Measurements from ENCODE around the gene MRPS21.

MRPS21 gene

DNA sequence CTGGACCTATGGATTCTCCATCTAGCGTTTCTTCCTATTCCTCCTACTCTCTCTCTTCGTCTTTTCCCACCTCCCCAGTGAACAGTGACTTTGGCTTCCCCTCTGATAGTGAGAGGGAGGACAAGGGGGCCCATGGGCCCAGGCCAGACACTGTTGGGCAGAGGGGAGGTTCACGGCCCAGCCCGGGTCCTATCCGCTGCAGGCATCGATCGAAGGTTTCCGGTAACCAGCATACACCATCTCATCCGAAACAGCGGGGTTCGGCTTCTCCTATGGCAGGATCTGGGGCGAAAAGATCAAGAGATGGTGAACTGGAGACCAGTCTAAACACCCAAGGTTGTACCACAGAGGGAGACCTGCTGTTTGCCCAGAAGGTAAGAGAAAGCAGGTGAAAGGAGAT is 10.4 kb upstream of the MRPS21 start:
- H3K4me3 ChIP-seq (ENCODE audit: low read depth, low read length): no peak overlapping the region
- no peak for TF ChIP-seq MYC (IDR thresholded peaks at IDR 0.05; ENCODE audit: low read depth, low read length)
- TF ChIP-seq POLR2A (IDR thresholded peaks at IDR 0.05; ENCODE audit: extremely low read depth, insufficient read length): no peak
- TF ChIP-seq, protein P1, sequence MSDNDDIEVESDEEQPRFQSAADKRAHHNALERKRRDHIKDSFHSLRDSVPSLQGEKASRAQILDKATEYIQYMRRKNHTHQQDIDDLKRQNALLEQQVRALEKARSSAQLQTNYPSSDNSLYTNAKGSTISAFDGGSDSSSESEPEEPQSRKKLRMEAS (IDR thresholded peaks at IDR 0.05; ENCODE audit: low read depth, low read length): no peak
- TF ChIP-seq, protein P2, sequence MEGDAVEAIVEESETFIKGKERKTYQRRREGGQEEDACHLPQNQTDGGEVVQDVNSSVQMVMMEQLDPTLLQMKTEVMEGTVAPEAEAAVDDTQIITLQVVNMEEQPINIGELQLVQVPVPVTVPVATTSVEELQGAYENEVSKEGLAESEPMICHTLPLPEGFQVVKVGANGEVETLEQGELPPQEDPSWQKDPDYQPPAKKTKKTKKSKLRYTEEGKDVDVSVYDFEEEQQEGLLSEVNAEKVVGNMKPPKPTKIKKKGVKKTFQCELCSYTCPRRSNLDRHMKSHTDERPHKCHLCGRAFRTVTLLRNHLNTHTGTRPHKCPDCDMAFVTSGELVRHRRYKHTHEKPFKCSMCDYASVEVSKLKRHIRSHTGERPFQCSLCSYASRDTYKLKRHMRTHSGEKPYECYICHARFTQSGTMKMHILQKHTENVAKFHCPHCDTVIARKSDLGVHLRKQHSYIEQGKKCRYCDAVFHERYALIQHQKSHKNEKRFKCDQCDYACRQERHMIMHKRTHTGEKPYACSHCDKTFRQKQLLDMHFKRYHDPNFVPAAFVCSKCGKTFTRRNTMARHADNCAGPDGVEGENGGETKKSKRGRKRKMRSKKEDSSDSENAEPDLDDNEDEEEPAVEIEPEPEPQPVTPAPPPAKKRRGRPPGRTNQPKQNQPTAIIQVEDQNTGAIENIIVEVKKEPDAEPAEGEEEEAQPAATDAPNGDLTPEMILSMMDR (IDR thresholded peaks at IDR 0.05; ENCODE audit: low read depth, low read length): no peak
- no peak for DNase-seq (ENCODE audit: low read depth)

GRCh38 chr1:150288382-150288781 is 5.3 kb upstream of the MRPS21 start:
- TF ChIP-seq, protein P2 (IDR thresholded peaks at IDR 0.05; ENCODE audit: low read depth, low read length): no peak
- TF ChIP-seq POLR2A (IDR thresholded peaks at IDR 0.05; ENCODE audit: extremely low read depth, insufficient read length): no peak
- TF ChIP-seq, protein P1 (IDR thresholded peaks at IDR 0.05; ENCODE audit: low read depth, low read length): no peak
- TF ChIP-seq MYC (IDR thresholded peaks at IDR 0.05; ENCODE audit: low read depth, low read length): no peak
- H3K4me3 ChIP-seq (ENCODE audit: low read depth, low read length): no peak overlapping the region

GRCh38 chr1:150288822-150289221 is 4.8 kb upstream of the MRPS21 start:
- H3K4me3 ChIP-seq (ENCODE audit: low read depth, low read length): no peak overlapping the region
- DNase-seq (ENCODE audit: low read depth): no peak
- TF ChIP-seq, protein P2 (IDR thresholded peaks at IDR 0.05; ENCODE audit: low read depth, low read length): no peak
- TF ChIP-seq, protein P1 (IDR thresholded peaks at IDR 0.05; ENCODE audit: low read depth, low read length): no peak
- TF ChIP-seq MYC (IDR thresholded peaks at IDR 0.05; ENCODE audit: low read depth, low read length) (no peak), POLR2A (IDR thresholded peaks at IDR 0.05; ENCODE audit: extremely low read depth, insufficient read length) (no peak)

More at GRCh38 chr1:150288382-150288781, 5.3 kb upstream of the MRPS21 start:
- DNase-seq (ENCODE audit: low read depth): no peak

DNA sequence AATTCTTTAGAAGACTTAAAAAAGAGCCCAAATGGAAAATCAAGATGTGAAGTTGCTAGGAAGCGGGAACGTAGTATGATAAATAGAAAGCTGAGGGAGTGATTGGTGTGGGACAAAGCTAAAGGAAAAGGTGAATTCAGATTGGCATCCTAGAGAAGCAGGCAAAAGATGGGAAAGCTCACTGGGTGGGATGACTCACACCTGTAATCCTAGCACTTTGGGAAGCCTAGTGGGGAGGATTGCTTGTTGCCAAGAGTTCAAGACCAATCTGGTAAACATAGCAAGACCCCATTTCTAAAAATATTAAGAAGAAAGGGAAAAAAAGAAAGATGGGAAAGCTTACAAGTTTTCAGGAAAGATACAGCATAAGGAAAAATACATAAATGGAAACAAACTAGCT is 1.8 kb downstream of the MRPS21 start:
- H3K4me3 ChIP-seq (ENCODE audit: low read depth, low read length): peak overlapping the region; percentile 0
- DNase-seq (ENCODE audit: low read depth): no peak
- no peak for TF ChIP-seq POLR2A (IDR thresholded peaks at IDR 0.05; ENCODE audit: extremely low read depth, insufficient read length)
- TF ChIP-seq, protein P2 (IDR thresholded peaks at IDR 0.05; ENCODE audit: low read depth, low read length): no peak
- TF ChIP-seq, protein P1 (IDR thresholded peaks at IDR 0.05; ENCODE audit: low read depth, low read length): no peak
- no peak for TF ChIP-seq MYC (IDR thresholded peaks at IDR 0.05; ENCODE audit: low read depth, low read length)

DNA sequence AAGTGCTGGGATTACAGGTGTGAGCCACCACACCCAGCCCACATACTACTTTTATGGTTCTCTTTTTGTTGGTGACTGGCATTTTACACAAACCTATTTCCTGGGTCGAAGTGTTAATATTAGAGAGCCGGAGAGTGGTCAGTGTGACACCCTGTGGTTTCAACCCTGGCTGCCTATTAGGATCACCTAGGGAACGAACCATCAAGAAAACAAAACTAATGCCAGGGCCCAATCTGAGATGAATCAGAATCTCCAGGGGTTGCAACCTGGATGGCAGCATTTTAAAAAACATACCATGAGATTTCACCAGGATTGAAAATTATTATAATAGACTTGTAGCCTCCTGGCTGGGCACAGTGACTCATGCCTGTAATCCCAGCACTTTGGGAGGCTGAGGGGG is 6.1 kb downstream of the MRPS21 start:
- TF ChIP-seq, protein P2 (IDR thresholded peaks at IDR 0.05; ENCODE audit: low read depth, low read length): no peak
- DNase-seq (ENCODE audit: low read depth): no peak
- H3K4me3 ChIP-seq (ENCODE audit: low read depth, low read length): no peak overlapping the region

- no peak for DNase-seq (ENCODE audit: low read depth)
Observed at GRCh38 chr1:150302338-150302737, 8.7 kb downstream of the MRPS21 start.

More at GRCh38 chr1:150302338-150302737, 8.7 kb downstream of the MRPS21 start:
- H3K4me3 ChIP-seq (ENCODE audit: low read depth, low read length): no peak overlapping the region
- no peak for TF ChIP-seq POLR2A (IDR thresholded peaks at IDR 0.05; ENCODE audit: extremely low read depth, insufficient read length)
- TF ChIP-seq, protein P2 (IDR thresholded peaks at IDR 0.05; ENCODE audit: low read depth, low read length): no peak
- no peak for TF ChIP-seq MYC (IDR thresholded peaks at IDR 0.05; ENCODE audit: low read depth, low read length)
- TF ChIP-seq, protein P1 (IDR thresholded peaks at IDR 0.05; ENCODE audit: low read depth, low read length): no peak

Data from NB4 (cell line).